RWPE2 (cell line): ENCODE measurements around the gene CFAP161.

ENCODE experiments used
- ATAC-seq: fragments of 200-7000 bp; cut with Tn5 transposase; 3 replicates; pipeline ENCODE4 v1.9.1; 2021; ENCODE audit warnings: low read depth
- DNase-seq: peaks from one replicate; pipeline ENCODE4 v3.0.0-alpha.2; 2020; ENCODE audit warnings: low spot score
- H3K27ac ChIP-seq: fragments of 450-650 bp; 2 replicates; pipeline ENCODE4 v1.5.1; 2017; ENCODE audit warnings: mild to moderate bottlenecking; ENCODE audit not compliant: poor library complexity, severe bottlenecking
- H3K27me3 ChIP-seq: fragments of 250-450 bp; sonication (Bioruptor Pico); 2 replicates; pipeline ENCODE4 v1.5.1; 2021; ENCODE audit warnings: mild to moderate bottlenecking, moderate library complexity; ENCODE audit not compliant: insufficient read depth, poor library complexity, severe bottlenecking
- H3K36me3 ChIP-seq: fragments of 250-450 bp; sonication (Bioruptor Pico); 2 replicates; pipeline ENCODE4 v1.5.1; 2020; ENCODE audit warnings: low read depth, mild to moderate bottlenecking, moderate library complexity
- H3K4me1 ChIP-seq: fragments of 250-450 bp; sonication (Bioruptor Pico); 2 replicates; pipeline ENCODE4 v1.5.1; 2021; ENCODE audit warnings: mild to moderate bottlenecking, moderate library complexity; ENCODE audit not compliant: insufficient read depth, poor library complexity, severe bottlenecking
- H3K4me3 ChIP-seq: fragments of 250-450 bp; sonication (Bioruptor Pico); 2 replicates; pipeline ENCODE4 v1.5.1; 2021; ENCODE audit warnings: mild to moderate bottlenecking, moderate library complexity; ENCODE audit not compliant: severe bottlenecking
- H3K9me3 ChIP-seq: fragments of 250-450 bp; sonication (Bioruptor Pico); 2 replicates; pipeline ENCODE4 v1.5.1; 2021; ENCODE audit warnings: mild to moderate bottlenecking, moderate library complexity; ENCODE audit not compliant: severe bottlenecking
- TF ChIP-seq, protein P1 (sequence below): fragments of 450-650 bp; IDR thresholded peaks from one replicate; pipeline ENCODE4 v1.5.1; 2017; ENCODE audit warnings: mild to moderate bottlenecking, moderate library complexity; ENCODE audit not compliant: poor library complexity, severe bottlenecking

Gene CFAP161, protein sequence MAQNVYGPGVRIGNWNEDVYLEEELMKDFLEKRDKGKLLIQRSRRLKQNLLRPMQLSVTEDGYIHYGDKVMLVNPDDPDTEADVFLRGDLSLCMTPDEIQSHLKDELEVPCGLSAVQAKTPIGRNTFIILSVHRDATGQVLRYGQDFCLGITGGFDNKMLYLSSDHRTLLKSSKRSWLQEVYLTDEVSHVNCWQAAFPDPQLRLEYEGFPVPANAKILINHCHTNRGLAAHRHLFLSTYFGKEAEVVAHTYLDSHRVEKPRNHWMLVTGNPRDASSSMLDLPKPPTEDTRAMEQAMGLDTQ

DNA sequence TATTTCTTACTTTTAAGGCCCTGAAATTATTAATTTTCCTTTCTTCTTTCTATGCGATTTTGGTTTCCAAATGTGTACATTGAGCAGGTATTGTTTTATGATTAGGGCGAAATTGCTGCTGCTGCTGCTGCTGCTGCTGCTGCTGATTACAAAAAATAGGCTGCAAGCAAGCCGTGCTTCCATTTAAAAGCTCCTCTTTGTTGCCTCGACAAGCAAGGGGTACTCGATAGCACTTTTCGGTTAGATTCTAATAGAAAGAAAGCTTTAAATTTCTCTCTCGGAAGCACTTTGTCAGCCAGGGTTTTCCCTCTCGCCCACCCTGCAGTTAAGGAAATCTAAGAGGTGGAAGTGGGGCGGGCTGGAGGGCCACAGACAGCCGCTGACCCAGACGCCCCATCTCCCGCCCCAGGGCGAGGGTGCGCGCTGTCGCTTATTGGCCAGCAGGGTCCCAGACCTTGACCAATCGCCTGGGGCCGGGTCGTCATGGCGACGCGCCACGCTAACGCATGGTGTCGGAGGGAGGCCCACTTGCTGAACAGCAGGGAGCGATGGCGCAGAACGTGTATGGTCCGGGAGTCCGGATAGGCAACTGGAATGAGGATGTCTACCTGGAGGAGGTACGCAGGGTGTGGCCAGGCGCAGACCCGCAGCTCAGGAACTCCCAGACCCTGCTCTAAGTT lies at the start of gene CFAP161:
CFAP161 (plus strand) TSS at position 489 of the 680 bp plus-strand sequence; CDS start at position 549, 60 bp downstream.
- no peaks in the 10 kb centered on the region for H3K27me3 ChIP-seq
- no peak within 1 kb of the TSS for H3K27ac ChIP-seq
- DNase-seq = peak; percentile 88
- no peaks in the 10 kb centered on the region for H3K4me1 ChIP-seq
- peak within 1 kb of the TSS; percentile 23 for H3K4me3 ChIP-seq
- TF ChIP-seq, protein P1, sequence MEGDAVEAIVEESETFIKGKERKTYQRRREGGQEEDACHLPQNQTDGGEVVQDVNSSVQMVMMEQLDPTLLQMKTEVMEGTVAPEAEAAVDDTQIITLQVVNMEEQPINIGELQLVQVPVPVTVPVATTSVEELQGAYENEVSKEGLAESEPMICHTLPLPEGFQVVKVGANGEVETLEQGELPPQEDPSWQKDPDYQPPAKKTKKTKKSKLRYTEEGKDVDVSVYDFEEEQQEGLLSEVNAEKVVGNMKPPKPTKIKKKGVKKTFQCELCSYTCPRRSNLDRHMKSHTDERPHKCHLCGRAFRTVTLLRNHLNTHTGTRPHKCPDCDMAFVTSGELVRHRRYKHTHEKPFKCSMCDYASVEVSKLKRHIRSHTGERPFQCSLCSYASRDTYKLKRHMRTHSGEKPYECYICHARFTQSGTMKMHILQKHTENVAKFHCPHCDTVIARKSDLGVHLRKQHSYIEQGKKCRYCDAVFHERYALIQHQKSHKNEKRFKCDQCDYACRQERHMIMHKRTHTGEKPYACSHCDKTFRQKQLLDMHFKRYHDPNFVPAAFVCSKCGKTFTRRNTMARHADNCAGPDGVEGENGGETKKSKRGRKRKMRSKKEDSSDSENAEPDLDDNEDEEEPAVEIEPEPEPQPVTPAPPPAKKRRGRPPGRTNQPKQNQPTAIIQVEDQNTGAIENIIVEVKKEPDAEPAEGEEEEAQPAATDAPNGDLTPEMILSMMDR = no peak
- no peaks in the 10 kb centered on the region for H3K36me3 ChIP-seq
- H3K9me3 ChIP-seq = no peaks in the 10 kb centered on the region
- ATAC-seq = peak; percentile 99

DNA sequence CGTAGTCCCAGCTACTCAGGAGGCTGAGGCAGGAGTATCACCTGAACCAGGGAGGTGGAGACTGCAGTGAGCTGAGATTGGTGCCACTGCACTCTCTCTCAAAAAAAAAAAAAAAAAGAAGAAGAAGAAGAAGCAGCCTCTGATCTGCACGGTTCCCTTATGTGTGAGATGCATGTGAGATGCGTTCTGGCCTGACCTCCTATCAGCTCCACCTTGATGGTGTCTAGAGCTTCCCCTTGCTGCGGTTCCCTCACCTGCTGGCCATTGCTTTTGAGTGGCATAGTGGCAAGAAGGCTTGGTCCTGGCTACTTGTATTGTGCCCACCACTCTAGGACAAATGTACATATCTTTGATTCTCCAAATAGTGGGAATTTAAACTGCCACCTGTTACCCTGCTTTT lies 49.4 kb upstream of the CFAP161 start:
- Histone ChIP-seq H3K4me1 (no peaks in the 10 kb centered on the region), H3K4me3 (no peak overlapping the region), H3K9me3 (no peaks in the 10 kb centered on the region), H3K27me3 (no peaks in the 10 kb centered on the region), H3K36me3 (no peaks in the 10 kb centered on the region), H3K27ac (no peak overlapping the region)
- DNase-seq (no peak), ATAC-seq (no peak)
- TF ChIP-seq, protein P1 = no peak

DNA sequence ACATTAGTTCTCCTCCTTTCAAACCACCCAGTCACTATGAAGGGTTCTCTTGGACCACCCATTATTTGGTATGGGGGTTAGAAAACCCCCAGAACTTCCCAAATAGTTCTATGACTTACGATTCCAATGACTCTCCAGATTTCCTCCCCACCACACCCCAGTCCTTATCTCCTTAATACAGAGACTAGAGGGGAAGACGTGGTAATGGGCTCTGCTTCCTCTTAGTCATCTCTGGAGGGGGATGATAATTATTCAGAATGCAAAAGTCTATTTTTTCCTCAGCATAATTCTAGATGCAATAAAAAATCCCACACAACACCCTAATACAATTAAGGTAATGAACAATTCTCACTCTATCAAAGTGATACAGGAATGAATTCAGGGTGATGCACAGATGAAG lies 48.9 kb upstream of the CFAP161 start:
- Histone ChIP-seq H3K36me3 (no peaks in the 10 kb centered on the region), H3K27ac (no peak overlapping the region), H3K4me3 (no peak overlapping the region), H3K27me3 (no peaks in the 10 kb centered on the region), H3K4me1 (no peaks in the 10 kb centered on the region), H3K9me3 (no peaks in the 10 kb centered on the region)
- DNase-seq = no peak
- no peak for ATAC-seq
- TF ChIP-seq, protein P1 = no peak

DNA sequence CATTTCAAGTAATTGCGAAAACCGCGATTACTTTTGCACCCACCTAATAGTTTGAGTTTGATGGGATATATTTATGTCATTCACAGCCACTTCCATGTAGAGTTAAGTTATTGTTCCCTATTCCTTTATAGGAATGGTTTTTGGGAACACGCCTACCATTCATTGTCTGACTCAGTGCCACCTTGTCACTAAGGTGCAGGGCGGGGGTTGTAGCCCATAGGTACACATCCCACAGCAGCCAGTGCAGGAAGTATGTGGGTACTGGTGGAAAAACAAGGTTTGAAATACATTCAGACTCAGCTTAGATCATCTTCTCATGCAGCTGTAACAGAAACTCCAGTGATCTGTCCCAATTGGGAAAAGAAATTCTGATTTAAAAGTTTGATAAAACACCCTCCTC lies 48.2 kb upstream of the CFAP161 start:
- Histone ChIP-seq H3K27me3 (no peaks in the 10 kb centered on the region), H3K36me3 (no peaks in the 10 kb centered on the region), H3K9me3 (no peaks in the 10 kb centered on the region), H3K4me1 (no peaks in the 10 kb centered on the region), H3K27ac (no peak overlapping the region), H3K4me3 (no peak overlapping the region)
- no peak for ATAC-seq
- no peak for DNase-seq
- TF ChIP-seq, protein P1 = no peak

DNA sequence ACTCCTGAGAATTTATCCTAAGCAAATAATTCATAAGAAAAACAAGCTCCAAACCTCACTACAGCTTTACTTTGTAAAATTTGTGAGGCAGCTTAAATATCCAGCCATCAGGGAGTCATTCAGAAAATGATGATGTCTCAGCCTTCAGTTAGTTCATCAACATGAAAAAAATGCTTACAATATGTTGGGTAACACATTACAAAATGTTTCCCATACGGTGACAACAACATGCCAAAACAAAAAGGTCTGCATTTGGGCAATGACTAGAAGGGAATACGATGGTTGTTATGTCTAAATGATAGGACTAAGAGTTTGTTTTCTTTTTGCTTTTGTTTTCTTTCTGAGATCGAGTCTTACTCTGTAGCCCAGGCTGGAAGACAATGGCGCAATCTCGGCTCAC lies 47.0 kb upstream of the CFAP161 start:
- TF ChIP-seq, protein P1 = no peak
- no peak overlapping the region for H3K4me3 ChIP-seq
- H3K36me3 ChIP-seq = no peaks in the 10 kb centered on the region
- no peak overlapping the region for H3K27ac ChIP-seq
- no peak for DNase-seq
- peaks cover 3% of the 10 kb centered on the region for H3K4me1 ChIP-seq
- H3K9me3 ChIP-seq = no peaks in the 10 kb centered on the region
- H3K27me3 ChIP-seq = no peaks in the 10 kb centered on the region
- ATAC-seq = no peak
